Stimulated activated CD8-positive, alpha-beta memory T cell treated with anti-CD3 and anti-CD28 coated beads, Interleukin-15, amount 100 ng/mL, for 24 hours (primary cell): ENCODE data around the gene CFAP97D2.
"Not testable (repeated sequence)": the region's sequence is repeated elsewhere in the genome, so short reads cannot be mapped to it uniquely, and the experiment has no call there.

ENCODE experiments used
- DNase-seq: peaks from one replicate; pipeline ENCODE4 v3.0.0-alpha.2; 2020; ENCODE audit warnings: low read depth

The CFAP97D2 gene

DNA sequence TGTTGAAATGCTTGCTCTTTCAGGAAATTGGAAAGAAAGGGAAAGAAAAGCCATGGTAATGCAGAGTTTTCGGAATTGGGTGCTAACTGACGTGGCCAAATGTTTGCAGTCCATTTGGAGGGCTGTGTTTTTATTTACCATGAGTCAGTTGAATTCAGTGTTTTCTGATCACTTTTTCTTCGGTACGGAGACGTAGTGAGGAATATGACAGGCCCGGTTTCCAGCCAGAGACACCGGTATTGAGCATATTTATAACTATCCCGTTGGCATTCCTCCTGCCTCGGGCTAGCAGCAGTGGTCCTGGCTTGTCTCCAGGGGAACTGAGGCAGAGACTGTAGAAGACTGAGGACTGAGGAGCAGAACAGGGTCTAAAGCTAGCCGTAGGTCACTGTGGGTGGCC is 56.6 kb downstream of the CFAP97D2 start:
- DNase-seq: no peak

GRCh38 chr13:114236227-114236626 is 57.2 kb downstream of the CFAP97D2 start:
- DNase-seq: no peak

DNA sequence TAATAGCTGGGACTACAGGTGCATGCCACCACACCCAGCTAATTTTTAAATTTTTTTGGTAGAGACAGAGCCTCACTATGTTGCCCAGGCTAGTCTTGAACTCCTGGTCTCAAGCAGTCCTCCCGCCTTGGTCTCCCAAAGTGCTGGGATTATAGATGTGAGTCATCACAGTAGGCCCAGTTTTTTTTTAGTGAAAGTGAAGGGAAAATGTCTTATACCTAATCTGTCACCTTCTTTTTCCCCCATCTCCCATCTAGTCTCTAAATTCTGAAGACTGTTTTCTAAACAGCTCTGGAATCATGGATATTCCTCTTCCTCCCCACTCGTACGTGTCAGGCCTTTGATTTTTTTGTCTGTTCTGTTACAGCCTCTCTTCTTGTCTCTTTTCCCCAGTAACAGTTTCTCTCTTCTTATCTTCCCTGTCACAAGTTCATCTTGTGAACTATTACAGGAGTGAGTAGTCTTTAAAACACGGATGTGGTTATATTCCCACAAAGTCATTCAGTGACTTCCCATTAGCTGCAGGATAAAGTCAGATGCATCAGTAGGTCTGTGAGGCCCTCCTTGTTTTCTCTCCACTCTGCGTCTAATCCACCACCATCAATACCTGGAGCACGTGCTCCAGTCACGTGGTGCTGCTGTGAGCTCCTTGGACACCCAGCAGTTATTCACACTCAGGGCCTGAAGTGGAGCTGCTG is 58.5 kb downstream of the CFAP97D2 start:
- no peak for DNase-seq

DNA sequence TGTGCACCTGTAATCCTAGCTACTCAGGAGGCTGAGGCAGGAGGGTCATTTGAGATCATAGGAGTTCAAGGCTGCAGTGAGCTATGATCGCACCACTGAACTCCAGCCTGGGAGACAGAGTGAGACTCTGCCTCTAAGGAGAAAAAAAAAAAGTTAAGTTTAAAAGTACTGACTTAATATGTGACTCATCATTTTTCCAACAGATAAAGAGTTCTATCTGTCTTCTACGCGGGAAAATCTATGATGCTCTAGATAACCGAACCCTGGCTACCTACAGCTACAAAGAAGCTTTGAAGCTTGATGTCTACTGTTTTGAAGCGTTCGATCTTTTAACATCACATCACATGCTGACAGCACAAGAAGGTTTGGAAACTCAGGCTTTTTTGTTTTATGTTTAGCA is 62.9 kb downstream of the CFAP97D2 start:
- DNase-seq: no peak

DNA sequence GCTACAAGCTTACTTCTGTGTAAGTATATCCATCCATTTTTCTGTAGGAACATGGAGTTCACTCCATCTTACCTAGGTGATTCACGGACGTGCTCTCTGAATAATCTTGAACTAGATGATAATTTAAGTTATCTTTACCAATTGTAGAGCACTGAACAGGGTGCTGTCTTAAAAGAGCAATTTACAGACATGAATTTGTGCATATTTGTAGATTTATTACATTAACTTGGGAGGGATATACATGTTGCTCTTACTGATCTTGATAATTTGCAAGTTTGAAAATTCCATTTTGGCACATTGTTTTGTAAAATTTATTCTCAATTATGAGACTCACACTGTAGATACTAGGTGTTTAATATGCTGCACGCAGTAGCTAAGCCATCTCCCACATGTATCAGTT is 64.9 kb downstream of the CFAP97D2 start:
- DNase-seq: no peak

DNA sequence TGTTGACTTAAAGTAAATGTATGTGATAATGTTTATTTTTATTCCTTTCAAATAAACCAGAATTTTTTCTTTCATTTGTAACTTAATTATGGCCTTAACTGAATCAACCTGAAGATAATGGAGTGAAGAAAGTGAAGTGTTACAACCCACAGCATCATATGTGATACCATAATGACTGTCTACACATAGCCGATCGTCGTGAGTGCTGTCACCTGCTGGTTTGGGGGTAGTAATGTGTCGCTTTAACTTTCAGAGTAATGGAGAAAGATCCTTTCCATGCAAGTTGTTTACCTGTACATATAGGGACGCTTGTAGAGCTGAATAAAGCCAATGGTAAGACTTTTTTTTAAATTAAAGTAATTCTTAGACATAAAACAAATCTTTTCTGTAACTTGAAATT is 65.6 kb downstream of the CFAP97D2 start:
- no peak for DNase-seq

GRCh38 chr13:114248011-114248410 is 69.0 kb downstream of the CFAP97D2 start:
- DNase-seq: no peak

GRCh38 chr13:114249077-114249476 is 70.0 kb downstream of the CFAP97D2 start:
- no peak for DNase-seq

GRCh38 chr13:114251639-114252440 is 72.8 kb downstream of the CFAP97D2 start:
- not testable (repeated sequence) for DNase-seq

DNA sequence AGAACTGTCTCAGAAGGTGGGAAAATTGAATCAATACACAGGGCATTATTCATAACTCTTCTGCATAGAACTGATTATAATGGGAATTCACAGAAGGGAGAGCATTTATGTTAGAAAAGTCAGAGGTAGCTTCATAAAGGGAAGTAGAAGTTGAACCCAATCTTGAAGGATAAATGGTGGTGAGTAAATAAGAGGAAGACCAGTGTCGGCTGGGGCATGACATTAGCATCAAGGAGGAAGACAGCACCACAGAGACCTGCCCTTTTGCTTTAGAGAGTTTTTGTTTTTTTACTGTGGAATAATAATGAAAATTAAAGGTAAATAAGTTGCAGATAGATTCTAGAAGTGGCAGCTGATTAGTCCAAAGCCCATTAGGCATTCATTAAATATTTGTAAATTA is 77.5 kb downstream of the CFAP97D2 start:
- DNase-seq: no peak

GRCh38 chr13:114257014-114257413 is 78.0 kb downstream of the CFAP97D2 start:
- no peak for DNase-seq

GRCh38 chr13:114258589-114258988 is 79.5 kb downstream of the CFAP97D2 start:
- DNase-seq: no peak

DNA sequence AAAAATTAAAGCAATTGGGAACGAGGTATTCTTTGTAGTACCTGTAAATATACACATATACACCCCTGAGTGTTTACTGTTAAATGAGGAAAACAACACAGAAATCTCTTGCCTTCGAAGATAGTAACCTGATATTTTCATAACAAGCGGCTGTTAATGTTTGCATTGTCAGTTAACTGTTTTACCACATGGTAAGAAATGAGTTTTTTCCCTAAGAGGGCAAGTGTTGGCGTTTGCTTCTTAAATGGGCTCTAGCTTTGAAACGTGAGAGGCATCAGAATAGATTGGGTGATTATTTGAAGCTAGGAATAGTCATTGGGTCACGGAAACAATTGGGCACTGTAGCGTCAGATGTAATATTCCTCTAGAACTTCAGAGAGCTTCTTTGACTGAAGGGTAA is 80.3 kb downstream of the CFAP97D2 start:
- no peak for DNase-seq

DNA sequence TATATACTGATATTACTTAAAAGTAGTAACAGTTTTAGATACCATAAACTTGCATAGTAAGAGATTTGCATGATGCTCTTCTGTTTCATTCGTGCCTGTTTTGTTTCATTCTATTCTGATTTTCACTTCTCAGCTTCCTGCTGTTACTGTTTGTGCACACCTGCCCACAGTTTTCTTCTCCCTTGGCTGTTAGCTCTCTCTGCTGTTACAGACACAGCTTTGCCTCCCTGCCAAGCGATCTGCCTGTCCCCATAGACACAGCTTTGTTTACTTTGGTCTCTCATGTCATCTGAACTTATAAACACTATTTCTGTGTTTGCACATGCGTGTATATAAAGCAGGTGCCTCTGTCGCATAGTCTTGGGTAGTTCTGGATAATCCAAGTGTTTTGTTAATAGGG is 80.9 kb downstream of the CFAP97D2 start:
- DNase-seq: no peak

DNA sequence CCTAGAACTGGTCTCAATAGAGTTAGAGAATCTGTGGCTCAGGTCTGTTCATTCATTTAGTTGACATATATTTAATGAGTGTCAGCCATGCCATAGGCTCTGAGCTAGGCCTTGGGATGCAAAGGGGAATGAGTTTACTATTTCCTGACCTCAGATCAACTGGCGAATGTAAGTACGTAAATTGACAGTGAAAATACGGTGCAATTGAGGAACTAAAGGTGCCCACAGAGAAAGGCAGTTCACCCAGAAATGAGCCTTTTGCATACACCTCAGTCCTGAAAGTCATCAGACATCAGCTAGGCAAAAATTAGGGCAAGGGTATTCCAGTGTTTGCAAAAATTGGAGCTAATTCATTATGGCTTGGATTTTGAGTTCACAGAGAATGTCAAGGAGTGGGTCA is 81.8 kb downstream of the CFAP97D2 start:
- DNase-seq: no peak

DNA sequence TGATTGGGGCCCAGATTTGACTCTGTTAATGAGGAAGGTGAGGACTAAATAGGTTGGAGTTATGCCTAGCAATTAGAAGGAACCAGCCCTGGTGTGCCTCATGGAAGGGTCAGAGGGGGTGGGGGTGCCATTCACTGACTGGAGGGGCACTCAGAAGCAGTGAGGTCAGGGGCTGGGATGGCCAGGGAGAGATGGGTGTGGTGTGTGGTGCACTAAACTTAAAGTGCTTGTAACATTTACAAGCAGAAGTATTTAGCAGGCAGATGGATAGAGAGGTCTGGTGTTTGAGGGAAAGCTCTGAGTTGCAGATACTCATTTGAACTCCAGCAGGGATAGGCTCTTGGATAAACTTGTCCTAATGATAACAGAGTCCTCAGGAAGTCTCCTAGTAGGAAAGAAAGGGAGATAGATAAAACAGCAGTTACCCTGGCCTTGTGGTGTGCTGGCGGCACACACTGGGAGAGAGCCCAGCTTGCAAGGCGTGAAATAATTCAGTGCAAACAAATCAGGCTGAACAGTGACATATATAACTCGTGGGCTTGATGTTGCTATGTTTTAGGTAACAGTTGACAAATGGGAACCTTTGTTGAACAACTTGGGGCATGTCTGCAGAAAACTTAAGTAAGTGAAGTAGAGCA is 82.4 kb downstream of the CFAP97D2 start:
- no peak for DNase-seq

- DNase-seq: no peak
These were observed 84.5 kb downstream of the CFAP97D2 start for GRCh38 chr13:114263578-114263977.

- not testable (repeated sequence) for DNase-seq
These were observed 85.3 kb downstream of the CFAP97D2 start for GRCh38 chr13:114264313-114264712.

- no peak for DNase-seq
These were observed 86.0 kb downstream of the CFAP97D2 start for GRCh38 chr13:114264886-114265611.

GRCh38 chr13:114266241-114266640 is 87.2 kb downstream of the CFAP97D2 start:
- no peak for DNase-seq

GRCh38 chr13:114268344-114269280 is 89.6 kb downstream of the CFAP97D2 start:
- no peak for DNase-seq
